GM23338 (cell line): ENCODE measurements around the gene LYZ.

Experiments
- CREB1 ChIP-seq: fragments of 250-450 bp; sonication (Bioruptor Pico); IDR thresholded peaks from 2 replicates; pipeline ENCODE4 v1.5.0; 2020; ENCODE audit warnings: low read depth, mild to moderate bottlenecking, moderate library complexity
- CTCF ChIP-seq, 2 experiments: fragments of 200-600 bp in 1 of 2; sonication (generic) in 1 of 2; conservative IDR thresholded peaks; 2 replicates each; pipeline versions ENCODE4 v1.5.1 to v1.6.1; 2016 to 2017; ENCODE audit warnings: antibody characterized with exemption in 2 of 2, low read depth in 2 of 2, mild to moderate bottlenecking in 2 of 2, moderate library complexity in 1 of 2
- EZH2 ChIP-seq: fragments of 200-600 bp; sonication (generic); IDR thresholded peaks from one replicate; pipeline ENCODE4 v1.8.0; 2017; ENCODE audit warnings: antibody characterized with exemption, mild to moderate bottlenecking, low read depth; ENCODE audit not compliant: unreplicated experiment
- EZH2phosphoT487 ChIP-seq: fragments of 200-600 bp; sonication (generic); IDR thresholded peaks from one replicate; pipeline ENCODE4 v1.8.1; 2018; ENCODE audit warnings: antibody characterized with exemption; ENCODE audit not compliant: unreplicated experiment
- JUNB ChIP-seq: IDR thresholded peaks from one replicate; pipeline ENCODE4 v1.6.1; 2016; ENCODE audit warnings: antibody characterized with exemption; ENCODE audit not compliant: unreplicated experiment
- POLR2AphosphoS5 ChIP-seq: IDR thresholded peaks from 2 replicates; pipeline ENCODE4 v1.6.1; 2016; ENCODE audit warnings: antibody characterized with exemption, low read depth
- STAT1 ChIP-seq: IDR thresholded peaks from one replicate; pipeline ENCODE4 v1.6.1; 2016; ENCODE audit warnings: antibody characterized with exemption; ENCODE audit not compliant: unreplicated experiment
- ZNF114 ChIP-seq: fragments of 250-450 bp; sonication (Bioruptor Pico); IDR thresholded peaks from 2 replicates; pipeline ENCODE4 v1.5.0; 2020; ENCODE audit warnings: mild to moderate bottlenecking, moderate library complexity
- TF ChIP-seq, protein P1 (sequence below): IDR thresholded peaks from 2 replicates; pipeline ENCODE4 v1.6.1; 2016; ENCODE audit warnings: antibody characterized with exemption
- TF ChIP-seq, protein P2 (sequence below): IDR thresholded peaks from one replicate; pipeline ENCODE4 v1.6.1; 2018; ENCODE audit warnings: antibody characterized with exemption; ENCODE audit not compliant: unreplicated experiment

DNA sequence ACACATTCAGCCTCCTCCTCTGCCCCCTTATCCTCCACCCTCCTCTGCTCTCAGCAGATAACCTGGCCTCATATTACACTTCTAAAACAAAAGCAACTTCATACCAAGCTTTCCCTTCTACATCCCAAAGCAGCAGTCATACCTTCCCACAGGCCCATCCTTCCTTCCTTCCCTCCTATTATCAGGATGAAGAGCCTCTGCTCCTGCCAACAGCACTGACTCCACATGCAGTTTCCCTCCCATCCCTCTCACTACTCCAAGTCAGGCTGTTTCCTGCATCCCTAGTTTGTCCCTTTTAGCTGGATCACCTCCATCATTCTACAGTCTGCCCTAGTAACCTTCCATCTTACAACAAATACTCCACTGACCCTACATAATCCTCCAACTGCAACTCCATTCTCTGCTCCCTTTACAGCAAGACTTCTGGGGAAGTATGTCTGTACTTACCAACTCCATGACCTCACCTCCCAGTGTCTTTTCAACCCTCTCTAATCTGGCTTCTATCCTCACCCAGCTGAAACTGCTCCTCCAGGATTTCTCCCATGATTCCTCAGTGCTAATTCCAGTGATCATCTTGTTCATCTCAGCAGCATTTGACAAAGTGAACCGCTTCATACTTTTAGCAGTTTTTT lies 6.5 kb downstream of the LYZ start:
- TF ChIP-seq EZH2phosphoT487 (no peak), CTCF (conservative IDR thresholded peaks at IDR 0.05; ENCODE audit: low read depth in 2 of 2) (no peak), JUNB (no peak), POLR2AphosphoS5 (no peak), ZNF114 (CRISPR knock-in tag) (no peak), EZH2 (no peak), CREB1 (CRISPR knock-in tag) (no peak), STAT1 (no peak)
- TF ChIP-seq, protein P1, sequence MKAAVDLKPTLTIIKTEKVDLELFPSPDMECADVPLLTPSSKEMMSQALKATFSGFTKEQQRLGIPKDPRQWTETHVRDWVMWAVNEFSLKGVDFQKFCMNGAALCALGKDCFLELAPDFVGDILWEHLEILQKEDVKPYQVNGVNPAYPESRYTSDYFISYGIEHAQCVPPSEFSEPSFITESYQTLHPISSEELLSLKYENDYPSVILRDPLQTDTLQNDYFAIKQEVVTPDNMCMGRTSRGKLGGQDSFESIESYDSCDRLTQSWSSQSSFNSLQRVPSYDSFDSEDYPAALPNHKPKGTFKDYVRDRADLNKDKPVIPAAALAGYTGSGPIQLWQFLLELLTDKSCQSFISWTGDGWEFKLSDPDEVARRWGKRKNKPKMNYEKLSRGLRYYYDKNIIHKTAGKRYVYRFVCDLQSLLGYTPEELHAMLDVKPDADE, result no peak
- TF ChIP-seq, protein P2, sequence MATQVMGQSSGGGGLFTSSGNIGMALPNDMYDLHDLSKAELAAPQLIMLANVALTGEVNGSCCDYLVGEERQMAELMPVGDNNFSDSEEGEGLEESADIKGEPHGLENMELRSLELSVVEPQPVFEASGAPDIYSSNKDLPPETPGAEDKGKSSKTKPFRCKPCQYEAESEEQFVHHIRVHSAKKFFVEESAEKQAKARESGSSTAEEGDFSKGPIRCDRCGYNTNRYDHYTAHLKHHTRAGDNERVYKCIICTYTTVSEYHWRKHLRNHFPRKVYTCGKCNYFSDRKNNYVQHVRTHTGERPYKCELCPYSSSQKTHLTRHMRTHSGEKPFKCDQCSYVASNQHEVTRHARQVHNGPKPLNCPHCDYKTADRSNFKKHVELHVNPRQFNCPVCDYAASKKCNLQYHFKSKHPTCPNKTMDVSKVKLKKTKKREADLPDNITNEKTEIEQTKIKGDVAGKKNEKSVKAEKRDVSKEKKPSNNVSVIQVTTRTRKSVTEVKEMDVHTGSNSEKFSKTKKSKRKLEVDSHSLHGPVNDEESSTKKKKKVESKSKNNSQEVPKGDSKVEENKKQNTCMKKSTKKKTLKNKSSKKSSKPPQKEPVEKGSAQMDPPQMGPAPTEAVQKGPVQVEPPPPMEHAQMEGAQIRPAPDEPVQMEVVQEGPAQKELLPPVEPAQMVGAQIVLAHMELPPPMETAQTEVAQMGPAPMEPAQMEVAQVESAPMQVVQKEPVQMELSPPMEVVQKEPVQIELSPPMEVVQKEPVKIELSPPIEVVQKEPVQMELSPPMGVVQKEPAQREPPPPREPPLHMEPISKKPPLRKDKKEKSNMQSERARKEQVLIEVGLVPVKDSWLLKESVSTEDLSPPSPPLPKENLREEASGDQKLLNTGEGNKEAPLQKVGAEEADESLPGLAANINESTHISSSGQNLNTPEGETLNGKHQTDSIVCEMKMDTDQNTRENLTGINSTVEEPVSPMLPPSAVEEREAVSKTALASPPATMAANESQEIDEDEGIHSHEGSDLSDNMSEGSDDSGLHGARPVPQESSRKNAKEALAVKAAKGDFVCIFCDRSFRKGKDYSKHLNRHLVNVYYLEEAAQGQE, result no peak
